HUES6 (cell line): ENCODE data around the gene XDH.

Source experiments
- H3K27ac ChIP-seq: 2 replicates; pipeline ENCODE4 v1.7.0; 2013; ENCODE audit warnings: low read depth, mild to moderate bottlenecking, low read length, inconsistent platforms
- H3K27me3 ChIP-seq: 2 replicates; pipeline ENCODE4 v1.6.1; 2013; ENCODE audit warnings: low read length; ENCODE audit not compliant: control insufficient read depth, insufficient read depth
- H3K36me3 ChIP-seq: 2 replicates; pipeline ENCODE4 v1.6.1; 2013; ENCODE audit warnings: low read length; ENCODE audit not compliant: control insufficient read depth, insufficient read depth
- H3K4me1 ChIP-seq: 2 replicates; pipeline ENCODE4 v1.6.1; 2013; ENCODE audit warnings: low read length; ENCODE audit not compliant: control insufficient read depth, insufficient read depth
- H3K4me3 ChIP-seq: 2 replicates; pipeline ENCODE4 v1.5.1; 2013; ENCODE audit warnings: low read depth, low read length
- H3K9ac ChIP-seq: one replicate; pipeline ENCODE4 v1.6.1; 2013; ENCODE audit warnings: mild to moderate bottlenecking, low read length
- H3K9me3 ChIP-seq: 2 replicates; pipeline ENCODE4 v1.6.1; 2013; ENCODE audit warnings: low read depth, low read length; ENCODE audit not compliant: control insufficient read depth, insufficient read depth

The XDH gene

DNA sequence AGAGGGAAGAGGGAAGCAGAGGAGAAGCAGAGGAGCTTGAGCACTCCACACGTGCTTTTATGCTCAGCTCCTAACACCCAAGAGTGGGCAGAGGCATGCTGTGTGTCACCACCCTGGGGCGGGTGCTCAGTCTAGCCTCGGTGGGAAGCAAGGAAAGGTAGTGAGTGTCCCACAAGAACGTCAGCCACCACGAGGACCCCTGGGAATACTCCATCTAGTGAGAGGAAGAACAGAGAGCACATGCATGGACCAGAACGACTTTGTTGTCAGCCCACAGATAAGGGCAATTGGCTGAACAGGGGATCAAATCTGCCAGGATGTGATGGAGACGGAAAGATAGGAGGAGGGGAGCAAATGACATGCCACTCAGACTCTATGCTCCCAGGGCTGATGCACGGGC is 83.4 kb downstream of the XDH start:
- H3K4me1 ChIP-seq: peaks cover 17% of the 10 kb centered on the region; the same call in 1 of the 2 replicates
- no peaks in the 10 kb centered on the region for H3K9me3 ChIP-seq
- H3K27me3 ChIP-seq: no peaks in the 10 kb centered on the region
- no peak overlapping the region for H3K27ac ChIP-seq
- H3K9ac ChIP-seq: no peak overlapping the region
- no peak overlapping the region for H3K4me3 ChIP-seq
- no peaks in the 10 kb centered on the region for H3K36me3 ChIP-seq

DNA sequence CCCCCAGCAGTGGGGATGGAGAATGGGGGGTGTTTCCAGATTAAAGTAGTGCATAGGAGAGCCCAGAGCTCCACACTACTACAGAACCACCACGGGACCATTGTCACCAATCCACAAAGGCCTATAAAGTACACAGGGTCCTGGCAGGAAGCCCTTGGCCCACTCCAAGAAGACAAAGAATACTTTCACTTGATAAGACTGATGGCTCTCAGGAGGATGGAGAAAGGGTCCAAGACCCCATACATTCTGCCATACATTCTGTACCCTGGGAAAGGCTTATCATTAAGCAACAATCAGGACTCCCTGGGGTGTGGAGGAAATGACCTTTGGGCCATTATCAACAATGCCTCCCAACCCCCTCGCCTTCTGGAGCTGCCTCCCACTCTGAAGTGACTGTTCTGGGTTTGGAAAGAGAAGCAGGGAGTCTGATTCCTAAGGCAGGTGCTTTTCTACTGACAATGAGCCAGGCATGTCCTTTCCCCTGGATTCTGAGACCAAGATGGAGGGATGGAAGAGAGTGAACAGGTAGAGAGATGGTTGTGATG is 85.4 kb downstream of the XDH start:
- H3K36me3 ChIP-seq: no peaks in the 10 kb centered on the region
- H3K9ac ChIP-seq: no peak overlapping the region
- H3K27ac ChIP-seq: no peak overlapping the region
- no peaks in the 10 kb centered on the region for H3K27me3 ChIP-seq
- no peak overlapping the region for H3K4me3 ChIP-seq
- no peaks in the 10 kb centered on the region for H3K9me3 ChIP-seq
- peaks cover 13% of the 10 kb centered on the region; the same call in 1 of the 2 replicates for H3K4me1 ChIP-seq

DNA sequence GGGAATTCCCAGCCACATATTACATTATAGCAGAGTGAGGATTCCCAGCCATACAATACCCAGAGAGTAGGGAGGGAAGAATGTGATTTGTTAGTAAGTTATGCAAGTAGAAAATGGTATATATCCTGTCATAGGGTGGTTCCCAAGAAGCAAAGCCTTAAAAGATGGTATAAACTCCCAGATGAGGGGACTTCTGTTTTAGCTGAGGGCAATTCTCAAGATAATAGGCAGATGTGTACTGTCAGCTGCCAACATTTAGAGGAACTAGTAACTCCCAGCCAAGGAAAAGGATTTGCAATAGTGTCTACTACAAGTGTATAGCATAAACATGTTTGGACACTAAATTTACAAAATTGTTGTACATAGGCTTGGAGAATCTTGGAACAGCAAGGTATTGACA is 86.5 kb downstream of the XDH start:
- no peak overlapping the region for H3K4me3 ChIP-seq
- H3K9ac ChIP-seq: no peak overlapping the region
- H3K9me3 ChIP-seq: no peaks in the 10 kb centered on the region
- no peak overlapping the region for H3K27ac ChIP-seq
- no peaks in the 10 kb centered on the region for H3K36me3 ChIP-seq
- H3K27me3 ChIP-seq: no peaks in the 10 kb centered on the region
- H3K4me1 ChIP-seq: peaks cover 9% of the 10 kb centered on the region; the same call in 1 of the 2 replicates

DNA sequence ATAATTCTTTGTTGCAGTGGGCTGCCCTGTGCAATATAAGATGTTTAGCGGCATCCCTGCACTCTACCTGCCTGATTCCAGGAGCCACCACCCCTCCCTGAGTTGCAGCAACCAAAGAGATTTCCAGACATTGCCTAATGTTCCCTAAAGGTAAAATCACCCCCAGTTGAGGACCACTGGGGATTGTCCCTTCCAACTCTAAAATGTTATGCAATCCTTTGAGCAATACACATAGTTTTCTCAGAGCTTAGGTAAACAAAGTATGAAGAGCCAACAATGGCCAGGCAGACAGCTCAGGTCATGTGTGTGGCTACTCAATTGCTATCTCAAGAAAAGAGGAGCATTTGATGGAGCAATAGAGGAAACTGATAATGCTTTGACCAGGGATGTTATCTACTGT is 87.0 kb downstream of the XDH start:
- no peaks in the 10 kb centered on the region for H3K27me3 ChIP-seq
- H3K9ac ChIP-seq: no peak overlapping the region
- no peaks in the 10 kb centered on the region for H3K9me3 ChIP-seq
- H3K27ac ChIP-seq: no peak overlapping the region
- H3K4me1 ChIP-seq: peaks cover 7% of the 10 kb centered on the region; the same call in 1 of the 2 replicates
- H3K36me3 ChIP-seq: no peaks in the 10 kb centered on the region
- H3K4me3 ChIP-seq: no peak overlapping the region

DNA sequence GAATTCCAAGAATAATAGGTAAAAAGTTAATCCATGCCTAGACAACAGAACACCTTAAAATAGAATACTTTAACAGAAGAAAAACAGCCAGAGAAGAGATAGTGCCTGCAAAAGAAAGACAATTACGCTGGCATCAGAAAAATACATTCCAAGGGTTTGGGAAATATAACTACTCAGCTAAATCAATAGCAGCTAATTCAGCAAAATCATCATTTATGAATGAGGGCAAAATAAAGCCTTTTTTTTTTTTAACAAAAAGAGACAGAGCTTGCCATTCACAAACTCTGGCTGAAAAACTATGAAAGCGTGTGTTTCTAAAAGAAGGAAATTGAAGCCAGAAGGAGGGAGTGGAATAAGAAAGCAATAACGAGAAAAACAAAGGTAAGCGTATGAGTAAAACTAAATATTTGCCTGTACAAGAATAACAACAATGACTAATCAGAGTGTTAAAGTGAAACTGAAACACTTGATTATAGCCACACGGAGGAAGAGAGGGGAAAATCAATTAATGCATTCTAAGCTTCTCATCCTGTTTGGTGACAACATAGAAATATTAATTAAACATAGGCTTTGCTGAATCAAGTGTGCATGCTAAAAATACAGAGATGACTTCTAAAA is 90.4 kb downstream of the XDH start:
- peaks cover 6% of the 10 kb centered on the region; the same call in 1 of the 2 replicates for H3K4me1 ChIP-seq
- H3K9me3 ChIP-seq: no peaks in the 10 kb centered on the region
- no peak overlapping the region for H3K4me3 ChIP-seq
- H3K36me3 ChIP-seq: no peaks in the 10 kb centered on the region
- H3K9ac ChIP-seq: no peak overlapping the region
- no peaks in the 10 kb centered on the region for H3K27me3 ChIP-seq
- H3K27ac ChIP-seq: no peak overlapping the region

DNA sequence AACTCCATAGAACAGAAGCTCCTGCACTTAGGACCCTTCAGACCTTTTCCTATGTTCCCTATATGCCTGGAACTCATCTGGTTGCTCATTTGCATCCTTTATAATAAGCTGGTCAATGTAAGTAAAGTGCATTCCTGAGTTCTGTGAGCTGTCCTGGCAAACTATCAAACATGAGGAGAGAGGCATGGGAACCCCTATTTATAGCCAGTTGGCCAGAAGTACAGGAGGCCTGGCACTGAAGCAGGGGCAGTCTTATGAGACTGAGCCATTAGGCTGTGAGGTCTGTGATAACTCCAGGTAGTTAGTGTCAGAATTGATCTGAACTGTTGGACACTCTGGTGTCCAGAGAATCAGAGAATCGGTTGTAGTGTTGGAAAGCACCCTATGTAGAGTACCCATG is 92.2 kb downstream of the XDH start:
- Histone ChIP-seq H3K4me3 (no peak overlapping the region), H3K36me3 (no peaks in the 10 kb centered on the region), H3K4me1 (peaks cover 9% of the 10 kb centered on the region; the same call in 1 of the 2 replicates), H3K9me3 (no peaks in the 10 kb centered on the region), H3K27me3 (no peaks in the 10 kb centered on the region), H3K9ac (no peak overlapping the region), H3K27ac (no peak overlapping the region)

DNA sequence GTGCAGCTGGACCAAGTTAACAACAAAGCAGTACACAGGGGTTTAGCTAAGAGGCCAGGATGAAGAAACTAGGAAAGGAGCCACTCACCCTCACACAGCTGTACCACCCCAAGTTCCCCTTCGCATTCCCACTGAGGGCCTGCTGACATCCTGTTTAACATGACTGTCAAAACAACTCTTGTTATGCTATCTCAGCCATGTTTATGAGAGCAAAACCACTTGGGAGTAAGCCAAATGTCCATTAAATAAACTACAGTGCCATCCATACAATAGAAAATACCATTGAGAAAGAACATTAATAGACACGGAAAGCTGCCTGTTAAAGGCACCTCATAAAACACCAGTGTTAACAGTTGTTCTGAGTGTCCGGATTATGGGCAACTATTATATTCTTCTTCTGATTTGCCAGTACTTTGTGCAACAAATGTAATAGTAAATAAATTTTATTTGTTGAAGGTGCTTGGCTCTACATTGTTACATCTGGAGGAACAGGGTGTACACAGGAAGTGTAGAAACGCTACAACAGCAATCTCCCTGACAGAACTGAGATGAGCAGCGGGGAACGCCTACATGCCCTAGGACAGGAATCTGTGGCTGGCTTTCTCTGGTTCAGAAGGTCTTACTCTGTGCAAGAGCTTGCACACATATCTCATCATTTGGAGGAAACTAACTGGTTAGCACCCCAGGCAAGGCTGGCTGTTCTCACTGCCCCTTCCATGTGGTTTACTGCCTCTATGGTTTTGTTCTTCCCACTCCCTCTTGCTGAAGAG is 95.0 kb downstream of the XDH start:
- H3K4me3 ChIP-seq: no peak overlapping the region

DNA sequence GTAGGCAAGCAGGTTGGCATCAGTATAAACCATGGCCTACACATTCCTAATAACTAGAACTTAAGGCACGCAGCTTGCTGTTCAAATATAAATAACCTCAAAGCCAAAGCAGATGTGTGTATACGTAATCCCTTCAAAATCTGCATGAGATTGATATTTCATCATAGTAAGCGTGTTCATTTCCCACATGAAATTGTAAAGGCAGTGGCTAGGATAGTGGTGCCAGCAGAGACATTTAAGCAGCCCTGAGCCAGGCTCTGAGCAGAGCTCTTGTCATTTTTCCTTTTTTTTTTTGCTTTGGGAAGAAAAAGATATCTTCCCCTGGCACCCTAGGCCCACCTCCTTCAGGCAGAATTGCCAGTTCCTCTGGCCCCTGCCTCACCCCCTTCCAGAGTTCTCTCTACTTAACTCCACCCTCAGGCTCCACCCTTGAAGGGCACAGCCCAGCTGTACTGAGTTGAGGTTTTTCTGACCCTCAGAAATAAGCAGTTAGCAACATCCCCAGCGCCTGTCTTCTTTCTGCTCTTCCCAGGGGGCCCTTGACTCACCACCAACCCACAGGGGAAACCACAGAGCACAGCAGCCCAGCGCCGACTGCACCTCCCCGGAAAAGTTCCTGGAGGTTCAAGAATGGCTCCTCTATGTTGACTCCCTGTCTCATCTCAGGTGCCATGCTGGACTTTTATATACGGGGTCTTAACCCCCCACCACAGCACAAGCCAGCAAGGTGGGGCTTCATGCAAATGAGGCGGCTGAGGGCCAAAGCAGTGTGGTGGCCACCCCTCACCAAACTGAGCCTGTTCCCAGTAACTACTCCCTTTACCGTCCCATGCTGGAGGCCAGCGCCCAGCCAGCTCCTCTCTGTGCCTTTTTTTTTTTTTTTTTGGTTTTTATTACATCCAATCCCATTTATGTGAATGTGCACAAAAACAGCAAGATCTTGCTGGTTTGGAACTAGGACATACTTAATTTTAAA is 95.9 kb downstream of the XDH start:
- no peak overlapping the region for H3K4me3 ChIP-seq
- H3K27ac ChIP-seq: no peak overlapping the region
- H3K9me3 ChIP-seq: no peaks in the 10 kb centered on the region
- H3K27me3 ChIP-seq: no peaks in the 10 kb centered on the region
- H3K36me3 ChIP-seq: no peaks in the 10 kb centered on the region
- H3K4me1 ChIP-seq: peaks cover 9% of the 10 kb centered on the region; the same call in 1 of the 2 replicates
- H3K9ac ChIP-seq: no peak overlapping the region

More for the DNA sequence above, 95.0 kb downstream of the XDH start:
- H3K36me3 ChIP-seq: no peaks in the 10 kb centered on the region
- H3K27me3 ChIP-seq: no peaks in the 10 kb centered on the region
- no peak overlapping the region for H3K27ac ChIP-seq
- H3K9ac ChIP-seq: no peak overlapping the region
- H3K9me3 ChIP-seq: no peaks in the 10 kb centered on the region
- H3K4me1 ChIP-seq: peaks cover 9% of the 10 kb centered on the region; the same call in 1 of the 2 replicates

DNA sequence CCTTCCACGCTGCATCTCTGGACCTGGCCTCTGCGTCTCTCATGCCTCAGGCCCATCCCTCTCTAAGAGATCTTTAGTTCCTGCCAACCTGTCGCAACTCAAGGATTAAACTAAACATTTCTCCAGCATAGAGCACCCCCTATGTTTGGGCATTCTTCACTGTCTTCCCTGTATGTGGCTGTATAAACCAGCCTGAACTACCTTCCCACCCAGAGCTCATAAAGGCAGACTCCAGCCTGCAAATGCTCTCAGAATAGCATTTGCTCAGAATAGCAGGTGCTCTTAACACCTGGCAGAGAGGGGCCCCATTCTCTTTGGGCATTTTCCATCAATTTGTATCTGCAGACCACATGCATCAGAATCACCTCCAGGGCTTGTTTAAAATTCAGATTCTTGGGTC is 97.1 kb downstream of the XDH start:
- Histone ChIP-seq H3K4me3 (no peak overlapping the region), H3K9me3 (no peaks in the 10 kb centered on the region), H3K36me3 (no peaks in the 10 kb centered on the region), H3K27ac (no peak overlapping the region), H3K9ac (no peak overlapping the region), H3K27me3 (no peaks in the 10 kb centered on the region), H3K4me1 (peaks cover 9% of the 10 kb centered on the region; the same call in 1 of the 2 replicates)

DNA sequence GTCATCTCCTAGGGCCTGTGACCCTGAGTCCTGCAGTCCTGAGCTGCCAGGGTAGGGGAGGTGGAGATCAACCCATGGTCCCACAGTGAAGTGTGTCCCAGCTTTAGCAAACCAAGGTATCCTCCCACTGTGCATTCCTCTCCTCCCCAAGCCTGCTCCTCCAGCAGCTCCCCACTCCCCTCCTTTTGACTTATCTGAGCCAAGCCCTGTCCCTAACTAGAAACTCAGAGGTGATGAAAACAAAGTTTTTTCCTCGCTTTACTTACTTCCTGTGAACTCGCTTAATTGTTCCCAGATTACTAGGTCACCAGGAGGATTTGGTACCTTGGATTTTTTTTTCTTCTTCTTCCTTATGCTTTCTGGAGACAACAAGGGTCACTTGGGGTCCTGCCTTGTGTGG is 99.8 kb downstream of the XDH start:
- H3K4me3 ChIP-seq: no peak overlapping the region
- H3K4me1 ChIP-seq: peaks cover 9% of the 10 kb centered on the region; the same call in 1 of the 2 replicates
- no peak overlapping the region for H3K9ac ChIP-seq
- 0 out of 2 replicates have a peak, but pooled peaks cover 2% of the 10 kb centered on the region for H3K9me3 ChIP-seq
- no peaks in the 10 kb centered on the region for H3K36me3 ChIP-seq
- H3K27me3 ChIP-seq: no peaks in the 10 kb centered on the region
- no peak overlapping the region for H3K27ac ChIP-seq
